Measurements from ENCODE around the gene INSIG2.

- no peak for TF ChIP-seq CTCF (IDR thresholded peaks at IDR 0.05)
- no peak for TF ChIP-seq POLR2A (IDR thresholded peaks at IDR 0.05; ENCODE audit: low read depth)
- TF ChIP-seq POLR2AphosphoS5 (IDR thresholded peaks at IDR 0.05), result no peak
These were observed 37.9 kb upstream of the INSIG2 start for GRCh38 chr2:118050386-118050785.
